ENCODE measurements around the gene OR3A1.
"Not testable (repeated sequence)": the region's sequence is repeated elsewhere in the genome, so short reads cannot be mapped to it uniquely, and the experiment has no call there.

The OR3A1 gene

GRCh38 chr17:3256575-3256974 lies 41.6 kb downstream of the OR3A1 start:
- Histone ChIP-seq H3K27ac (ENCODE audit: low read depth, low read length) (no peak overlapping the region), H3K4me1 (ENCODE audit: control insufficient read depth, insufficient read depth, low read length) (no peaks in the 10 kb centered on the region), H3K4me3 (ENCODE audit: low read length) (no peak overlapping the region), H3K27me3 (ENCODE audit: control insufficient read depth, insufficient read depth, low read length) (no peaks in the 10 kb centered on the region), H3K9ac (ENCODE audit: low read length) (no peak overlapping the region), H3K36me3 (ENCODE audit: control insufficient read depth, insufficient read depth, low read length) (no peaks in the 10 kb centered on the region)

- not testable (repeated sequence) for H3K4me3 ChIP-seq (ENCODE audit: low read length); H3K36me3 ChIP-seq (ENCODE audit: control insufficient read depth, insufficient read depth, low read length); H3K27ac ChIP-seq (ENCODE audit: low read depth, low read length); H3K9ac ChIP-seq (ENCODE audit: low read length); H3K27me3 ChIP-seq (ENCODE audit: control insufficient read depth, insufficient read depth, low read length); H3K4me1 ChIP-seq (ENCODE audit: control insufficient read depth, insufficient read depth, low read length)
These were observed 49.1 kb downstream of the OR3A1 start for GRCh38 chr17:3249013-3249412.

GRCh38 chr17:3244841-3245240 lies 53.3 kb downstream of the OR3A1 start:
- not testable (repeated sequence) for H3K27ac ChIP-seq (ENCODE audit: low read depth, low read length); H3K27me3 ChIP-seq (ENCODE audit: control insufficient read depth, insufficient read depth, low read length); H3K4me3 ChIP-seq (ENCODE audit: low read length); H3K4me1 ChIP-seq (ENCODE audit: control insufficient read depth, insufficient read depth, low read length); H3K36me3 ChIP-seq (ENCODE audit: control insufficient read depth, insufficient read depth, low read length); H3K9ac ChIP-seq (ENCODE audit: low read length)

- H3K9ac ChIP-seq (ENCODE audit: low read length); H3K4me1 ChIP-seq (ENCODE audit: control insufficient read depth, insufficient read depth, low read length); H3K27ac ChIP-seq (ENCODE audit: low read depth, low read length); H3K4me3 ChIP-seq (ENCODE audit: low read length); H3K36me3 ChIP-seq (ENCODE audit: control insufficient read depth, insufficient read depth, low read length); H3K27me3 ChIP-seq (ENCODE audit: control insufficient read depth, insufficient read depth, low read length): not testable (repeated sequence)
These were observed 57.1 kb downstream of the OR3A1 start for GRCh38 chr17:3241044-3241443.
